Type B pancreatic cell (in vitro differentiated cells): Measurements from ENCODE around the gene PHF2. TPM values are rescaled to one million over a fixed set of nuclear protein-coding genes. Genes with fewer than 3 reads are reported as not detected.

Experiments used
- DNase-seq: peaks from one replicate; pipeline ENCODE4 v3.0.0; 2021; ENCODE audit warnings: mixed read lengths; ENCODE audit not compliant: unreplicated experiment; ENCODE audit errors: extremely low spot score
- H3K27ac Mint-ChIP-seq: 2 replicates; pipeline ENCODE4 v1.8.0; 2021; ENCODE audit warnings: mild to moderate bottlenecking, mixed read lengths
- H3K27me3 Mint-ChIP-seq: 2 replicates; pipeline ENCODE4 v1.8.0; 2021; ENCODE audit warnings: mixed read lengths
- H3K36me3 Mint-ChIP-seq: 2 replicates; pipeline ENCODE4 v1.8.0; 2021; ENCODE audit warnings: mixed read lengths
- H3K4me1 Mint-ChIP-seq: one replicate; pipeline ENCODE4 v1.8.0; 2021; ENCODE audit warnings: mixed read lengths; ENCODE audit not compliant: unreplicated experiment
- H3K4me3 Mint-ChIP-seq: 2 replicates; pipeline ENCODE4 v1.8.0; 2021; ENCODE audit warnings: mild to moderate bottlenecking, mixed read lengths
- H3K9me3 Mint-ChIP-seq: 2 replicates; pipeline ENCODE4 v1.8.0; 2021; ENCODE audit warnings: mixed read lengths
- CTCF ChIP-seq: fragments of 200-600 bp; sonication (generic); conservative IDR thresholded peaks from 2 replicates; pipeline ENCODE4 v1.5.0; 2021; ENCODE audit warnings: antibody characterized with exemption, mild to moderate bottlenecking
- total RNA-seq: library from RNA; stranded (reverse); gene quantifications from 2 replicates; pipeline ENCODE4 v1.2.1, GENCODE V29; 2021; ENCODE audit warnings: low replicate concordance

PHF2 gene
- total RNA-seq, 1 donor from 2014 or later: 34.7 TPM

GRCh38 chr9:93682155-93682968 lies 106.0 kb downstream of the PHF2 start:
- H3K27ac Mint-ChIP-seq: peak overlapping the region; percentile 45
- peak; percentile 89 for TF ChIP-seq CTCF
- H3K4me1 Mint-ChIP-seq: peaks cover 9% of the 10 kb centered on the region
- H3K4me3 Mint-ChIP-seq: no peak overlapping the region
- H3K36me3 Mint-ChIP-seq: no peaks in the 10 kb centered on the region
- H3K27me3 Mint-ChIP-seq: peaks cover 3% of the 10 kb centered on the region
- no peaks in the 10 kb centered on the region for H3K9me3 Mint-ChIP-seq
- peak; percentile 82 for DNase-seq

DNA sequence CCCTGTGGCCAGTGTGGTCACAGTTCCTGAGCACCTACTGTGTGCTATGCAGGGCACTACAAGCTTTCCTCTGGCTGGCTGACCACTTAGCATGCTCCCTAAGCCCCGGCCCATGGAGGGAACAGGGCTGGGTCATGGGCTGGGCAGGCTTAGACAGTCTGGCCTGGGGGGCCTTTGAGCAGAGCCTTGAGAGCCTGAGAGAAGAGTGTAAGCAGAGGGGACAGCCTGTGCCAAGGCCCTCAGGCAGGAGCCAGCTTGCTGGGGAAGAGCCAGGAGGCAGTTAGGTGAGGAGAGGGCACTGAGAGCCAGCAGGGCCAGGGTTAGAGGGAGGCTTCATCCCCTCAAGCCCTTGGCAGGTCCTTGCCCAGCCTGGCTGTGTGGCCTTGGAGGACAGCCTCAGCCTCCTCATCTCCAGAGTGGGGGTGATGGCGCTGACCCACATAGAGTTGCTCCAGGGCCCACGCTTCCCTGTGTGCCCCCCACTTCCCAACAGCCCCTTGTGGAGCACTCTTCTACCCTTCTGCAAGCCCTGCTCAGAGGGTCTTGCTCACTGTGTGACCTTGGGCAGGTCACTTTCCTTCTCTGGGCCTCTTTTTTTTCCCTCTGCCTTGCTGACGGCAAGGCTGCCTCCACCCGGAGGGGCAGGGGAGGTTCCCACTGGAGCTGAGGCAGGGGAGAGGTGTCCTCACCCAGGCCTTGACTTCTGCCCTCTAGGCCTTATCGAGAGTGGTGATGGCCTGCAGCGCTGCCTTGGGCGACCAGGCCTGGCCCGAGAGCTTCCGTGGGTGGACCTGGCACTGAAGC lies 107.1 kb downstream of the PHF2 start:
- no peak for TF ChIP-seq CTCF
- peak; percentile 62 for DNase-seq
- H3K27ac Mint-ChIP-seq: no peak overlapping the region
- no peak overlapping the region for H3K4me3 Mint-ChIP-seq
- H3K9me3 Mint-ChIP-seq: peaks cover 1% of the 10 kb centered on the region
- peaks cover 3% of the 10 kb centered on the region for H3K27me3 Mint-ChIP-seq
- H3K36me3 Mint-ChIP-seq: no peaks in the 10 kb centered on the region
- H3K4me1 Mint-ChIP-seq: peaks cover 9% of the 10 kb centered on the region

DNA sequence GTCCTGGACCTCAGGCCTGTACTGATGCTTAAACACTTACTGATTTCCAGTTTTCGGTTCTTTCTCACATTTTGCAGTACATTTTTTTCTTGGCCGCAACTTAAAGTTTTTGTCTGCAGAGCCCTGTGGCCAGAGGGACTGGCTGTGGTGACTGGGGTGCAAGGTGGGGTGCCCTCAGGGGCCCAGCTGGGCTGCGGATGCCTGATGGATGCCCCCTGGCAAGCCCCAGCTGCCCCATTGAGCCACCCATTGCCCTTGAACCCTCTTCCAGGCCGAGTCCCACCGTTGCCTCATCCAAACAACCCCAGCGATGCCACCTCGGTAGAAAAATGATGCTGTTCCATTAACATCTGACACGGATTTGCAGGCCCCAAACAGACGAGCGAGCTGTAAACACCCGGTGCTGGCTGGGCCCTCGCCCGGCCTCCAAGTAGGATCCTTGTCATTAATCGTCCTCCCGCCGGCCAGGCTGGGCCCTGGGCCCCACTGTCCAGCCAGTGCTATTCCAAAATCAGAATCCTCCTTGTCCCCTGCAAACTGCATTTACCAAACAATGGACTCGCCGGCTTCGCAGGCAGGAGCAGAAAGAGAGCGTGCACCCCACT lies 107.9 kb downstream of the PHF2 start:
- Mint-ChIP-seq H3K36me3 (no peaks in the 10 kb centered on the region), H3K27ac (no peak overlapping the region), H3K27me3 (peaks cover 3% of the 10 kb centered on the region), H3K4me1 (peaks cover 9% of the 10 kb centered on the region), H3K4me3 (no peak overlapping the region), H3K9me3 (peaks cover 6% of the 10 kb centered on the region)
- DNase-seq: peak; percentile 63
- TF ChIP-seq CTCF: no peak

DNA sequence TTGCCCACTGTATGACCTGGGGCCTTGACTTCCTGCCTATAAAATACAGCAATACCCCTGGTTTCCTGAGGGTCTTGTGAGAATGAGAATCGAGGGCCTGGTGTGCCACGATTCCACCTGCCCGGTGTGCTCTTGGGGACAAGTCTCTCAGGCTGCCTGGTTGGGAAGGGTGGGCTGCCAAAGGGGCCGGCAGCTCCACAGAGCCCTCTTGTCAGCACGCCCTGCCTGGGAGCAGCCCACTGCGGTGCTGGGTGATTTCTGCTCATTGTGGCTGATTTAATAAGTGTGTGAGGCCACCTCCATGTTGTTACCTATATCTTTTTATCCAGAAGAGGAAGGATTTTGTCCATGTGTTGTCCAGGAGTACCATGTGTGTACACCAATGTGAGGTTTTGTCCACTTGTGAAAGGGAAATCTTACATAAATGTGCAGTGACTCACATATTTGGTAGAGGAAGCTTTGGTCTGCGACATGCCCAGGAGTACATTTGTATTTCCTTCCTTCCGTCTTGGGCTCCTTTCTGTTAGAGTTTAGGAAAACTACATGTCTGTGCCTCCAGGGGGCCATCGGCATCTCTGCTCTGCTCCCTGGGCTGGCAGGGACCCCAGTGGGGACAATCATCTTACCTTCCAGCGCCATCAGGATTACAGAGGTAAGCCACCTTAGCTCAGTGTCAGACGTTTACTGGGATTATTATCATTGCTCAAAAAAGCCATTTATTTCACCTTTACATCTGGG lies 108.6 kb downstream of the PHF2 start:
- Mint-ChIP-seq H3K9me3 (peaks cover 6% of the 10 kb centered on the region), H3K27ac (no peak overlapping the region), H3K4me3 (no peak overlapping the region), H3K27me3 (peaks cover 3% of the 10 kb centered on the region), H3K4me1 (peaks cover 9% of the 10 kb centered on the region), H3K36me3 (no peaks in the 10 kb centered on the region)
- TF ChIP-seq CTCF: peak; percentile 61
- no peak for DNase-seq
